HCT116 (cell line): ENCODE measurements around the gene FAF2.

ENCODE experiments used
- CEBPB ChIP-seq: IDR thresholded peaks from 2 replicates; pipeline ENCODE4 v1.6.1; 2012; ENCODE audit warnings: low read depth
- CTCF ChIP-seq, 3 experiments: fragments of 200-600 bp in 1 of 3; sonication (generic) in 1 of 3; IDR thresholded peaks in 2 of 3; conservative IDR thresholded peaks in 1 of 3; 2 replicates each; pipeline ENCODE4 v1.5.1; 2012 to 2017; ENCODE audit warnings: low read depth in 2 of 3, low read length in 2 of 3, antibody characterized with exemption in 1 of 3, borderline replicate concordance in 1 of 3, control low read depth in 1 of 3, mild to moderate bottlenecking in 1 of 3, mixed read lengths in 1 of 3, mixed run types in 1 of 3, moderate library complexity in 1 of 3; ENCODE audit not compliant: insufficient read depth in 1 of 3
- EZH2 ChIP-seq: fragments of 200-600 bp; sonication (generic); IDR thresholded peaks from 2 replicates; pipeline ENCODE4 v1.6.1; 2017; ENCODE audit warnings: antibody characterized with exemption, mixed run types
- EZH2phosphoT487 ChIP-seq: fragments of 200-600 bp; IDR thresholded peaks from 2 replicates; pipeline ENCODE4 v1.6.1; 2018; ENCODE audit warnings: antibody characterized with exemption, borderline replicate concordance
- JUND ChIP-seq: IDR thresholded peaks from 2 replicates; pipeline ENCODE4 v1.6.1; 2012
- POLR2A ChIP-seq: IDR thresholded peaks from 2 replicates; pipeline ENCODE4 v1.7.0; 2011; ENCODE audit warnings: borderline replicate concordance; ENCODE audit not compliant: insufficient read depth, insufficient read length; ENCODE audit errors: extremely low read depth
- SP1 ChIP-seq: IDR thresholded peaks from 2 replicates; pipeline ENCODE4 v1.6.1; 2012; ENCODE audit warnings: low read depth
- TCF7L2 ChIP-seq: IDR thresholded peaks from 2 replicates; pipeline ENCODE4 v1.7.0; 2011; ENCODE audit warnings: borderline replicate concordance, inconsistent platforms; ENCODE audit not compliant: insufficient read depth, insufficient read length; ENCODE audit errors: extremely low read depth
- ZBTB33 ChIP-seq: IDR thresholded peaks from 2 replicates; pipeline ENCODE4 v1.6.1; 2011; ENCODE audit warnings: mild to moderate bottlenecking, low read length, moderate library complexity; ENCODE audit not compliant: insufficient replicate concordance; ENCODE audit errors: extremely low read depth

GRCh38 chr5:176533390-176533789, 85.2 kb downstream of the FAF2 start:
- TF ChIP-seq JUND = no peak
- no peak for TF ChIP-seq CTCF (IDR thresholded peaks at IDR 0.05 in 2 of 3, conservative IDR thresholded peaks at IDR 0.05 in 1 of 3; ENCODE audit: borderline replicate concordance in 1 of 3, insufficient read depth in 1 of 3, low read depth in 2 of 3, low read length in 2 of 3)
- no peak for TF ChIP-seq POLR2A
- no peak for TF ChIP-seq CEBPB
- no peak for TF ChIP-seq ZBTB33
- TF ChIP-seq SP1 = no peak
- TF ChIP-seq TCF7L2 = no peak
- TF ChIP-seq EZH2phosphoT487 = no peak
- TF ChIP-seq EZH2 = no peak
